Heart left ventricle (tissue), 16 donors: ENCODE data around the gene CCNY. TPM values are rescaled to one million over a fixed set of nuclear protein-coding genes. Genes with fewer than 3 reads are reported as not detected.

ENCODE experiments used
- ATAC-seq, 4 donors: fragments of 200-7000 bp; cut with Tn5 transposase; one replicate each; pipeline ENCODE4 v1.9.1; 2020 to 2022; ENCODE audit warnings: moderate library complexity in 4 of 4, mild to moderate bottlenecking in 3 of 4, moderate number of reproducible peaks in 1 of 4
- DNase-seq, 5 donors: peaks; one replicate each; pipeline ENCODE4 v3.0.0-alpha.2; 2020
- H3K27ac ChIP-seq, 12 donors: fragments of 200-600 bp; sonication (generic) in 4 of 12; one replicate each; pipeline versions ENCODE4 v1.5.0 to v1.8.0; 2016 to 2022; ENCODE audit warnings: mild to moderate bottlenecking in 2 of 12
- H3K27me3 ChIP-seq, 9 donors: fragments of 200-600 bp; sonication (generic) in 2 of 9; one replicate each; pipeline versions ENCODE4 v1.5.1 to v1.8.0; 2016 to 2022; ENCODE audit warnings: mild to moderate bottlenecking in 3 of 9
- H3K36me3 ChIP-seq, 9 donors: fragments of 200-600 bp; sonication (generic) in 2 of 9; one replicate each; pipeline versions ENCODE4 v1.5.0 to v1.8.0; 2018 to 2022; ENCODE audit warnings: mild to moderate bottlenecking in 2 of 9
- H3K4me1 ChIP-seq, 12 donors: fragments of 200-600 bp; sonication (generic) in 4 of 12; one replicate each; pipeline versions ENCODE4 v1.5.0 to v1.8.0; 2016 to 2022; ENCODE audit warnings: mild to moderate bottlenecking in 3 of 12
- H3K4me3 ChIP-seq, 12 donors: fragments of 200-600 bp; sonication (generic) in 4 of 12; one replicate each; pipeline versions ENCODE4 v1.5.0 to v1.8.0; 2017 to 2022; ENCODE audit warnings: mild to moderate bottlenecking in 9 of 12, moderate library complexity in 4 of 12
- H3K9me3 ChIP-seq, 12 donors: fragments of 200-600 bp; sonication (generic) in 4 of 12; one replicate each; pipeline versions ENCODE4 v1.5.0 to v1.8.0; 2016 to 2022; ENCODE audit warnings: mild to moderate bottlenecking in 1 of 12
- CTCF ChIP-seq, 12 donors: fragments of 200-600 bp; sonication (generic) in 4 of 12; IDR thresholded peaks; one replicate each; pipeline versions ENCODE4 v1.5.0 to v1.8.0; 2018 to 2022; ENCODE audit warnings: antibody characterized with exemption in 12 of 12, mild to moderate bottlenecking in 5 of 12
- POLR2A ChIP-seq, 2 donors: fragments of 450-650 bp; IDR thresholded peaks; one replicate each; pipeline ENCODE4 v1.6.1; 2017; ENCODE audit warnings: antibody characterized with exemption in 2 of 2, mild to moderate bottlenecking in 2 of 2, moderate library complexity in 2 of 2
- WGBS, 4 donors: extraction: QIAGEN DNeasy Blood & Tissue Kit in 2 of 4; methylation state at CpG; one replicate each; pipeline versions ENCODE4 v1.1.5 to v1.1.7; 2013 to 2018; 5-methylcytosine and 5-hydroxymethylcytosine counted together
- intact Hi-C, 10 donors: fragments of 100-400 bp; cut with DNase I; formaldehyde crosslinking; loops; one replicate each; pipeline versions ENCODE4 v1.11.1 to v1.14.2; 2022
- polyA plus RNA-seq, 2 donors: library from polyadenylated mRNA; stranded (reverse); fragments of 200-250 nt; gene quantifications; one replicate each; pipeline ENCODE4 v1.2.3, GENCODE V29; 2013
- total RNA-seq, 9 donors: library from RNA; depleted of rRNA in 2 of 9; stranded (reverse); fragments of >200 nt in 2 of 9; fragmentation: NEBNext Ultra II Directional in 3 of 9; extraction: Animal tissue kit (Norgen Biotek cat#: 25700) in 3 of 9; gene quantifications; one replicate each; pipeline versions ENCODE4 v1.1.0 to v1.2.4, GENCODE V29; 2016 to 2023
- donor health status: ischemic (EF 13 %, LVEDD 7.1; RV severe dilation, severe dysfunction).
- donor health status: healthy with polysubstance abuse.
- donor health status: DM: no; HTN: yes; CAD: no.
- donor health status: DM: no; HTN: no; CAD: no.
- donor health status: ischemic (EF 25% LVEDD 6.9; RV normal size, moderate dysfunction).
- donor health status: ischemic (EF 25% LVEDD 5.7; RV mildly dilated, moderate dysfunction).
- donor health status: healthy.
- donor health status: DM: yes; HTN: yes; CAD: no.
- donor health status: ischemic (EF 35%, LVEDD 5.7; RV mildly dilated, moderate dysfunction).
- donor health status: nonischemic (EF 11% LVEDD 7.7; RV severe dilation, severe dysfunction).
- donor health status: DM: yes; HTN: yes; CAD: no.
- donor health status: PGD.
- donor health status: ischemic (EF 29% LVEDD 5.4; RV normal size, mild dysfunction).
- donor health status: nonischemic (EF 23%, LVEDD 6.1; RV moderate dilation, normal function).

Gene CCNY
- total and polyA plus RNA-seq, 11 donors: 26.4 to 106 (median 80.7) TPM

- ATAC-seq: no peak
- WGBS, 4 donors: 82 to 89% (median 87%) methylated on average over 3 of the region's 3 CpGs
- no peaks in the 10 kb centered on the region for H3K36me3 ChIP-seq
- peaks cover 0 to 5% (median 0%) of the 10 kb centered on the region in 12 donors for H3K9me3 ChIP-seq
- intact Hi-C loops: no loop called here
- H3K27me3 ChIP-seq: no peaks in the 10 kb centered on the region
- no peak for DNase-seq
- TF ChIP-seq POLR2A (IDR thresholded peaks at IDR 0.05) (no peak), CTCF (IDR thresholded peaks at IDR 0.05) (no peak)
- peaks cover 0 to 39% (median 20%) of the 10 kb centered on the region in 12 donors for H3K4me1 ChIP-seq
- no peak overlapping the region for H3K4me3 ChIP-seq
- no peak overlapping the region for H3K27ac ChIP-seq
Measured at GRCh38 chr10:35432781-35433338, 96.6 kb downstream of the CCNY start.

- no peaks in the 10 kb centered on the region for H3K36me3 ChIP-seq
- ATAC-seq (no peak), DNase-seq (no peak)
- H3K9me3 ChIP-seq: peaks cover 0 to 16% (median 3%) of the 10 kb centered on the region in 12 donors
- 87 to 91% (median 91%) methylated on average over 7 of the region's 7 CpGs for WGBS, 4 donors
- TF ChIP-seq CTCF (IDR thresholded peaks at IDR 0.05) (no peak), POLR2A (IDR thresholded peaks at IDR 0.05) (no peak)
- intact Hi-C loops: no loop called here
- H3K4me3 ChIP-seq: no peak overlapping the region
- H3K4me1 ChIP-seq: peaks cover 0 to 35% (median 18%) of the 10 kb centered on the region in 12 donors
- no peak overlapping the region for H3K27ac ChIP-seq
- no peaks in the 10 kb centered on the region for H3K27me3 ChIP-seq
Measured at GRCh38 chr10:35433851-35434426, 97.6 kb downstream of the CCNY start.

GRCh38 chr10:35434533-35434932 lies 98.2 kb downstream of the CCNY start:
- intact Hi-C loops: no loop called here
- Histone ChIP-seq H3K4me1 (peaks cover 0 to 35% (median 18%) of the 10 kb centered on the region in 12 donors), H3K27ac (no peak overlapping the region), H3K4me3 (no peak overlapping the region), H3K9me3 (peaks cover 0 to 22% (median 8%) of the 10 kb centered on the region in 12 donors), H3K36me3 (no peaks in the 10 kb centered on the region), H3K27me3 (no peaks in the 10 kb centered on the region)
- WGBS, 4 donors: 95 to 98% (median 97%) methylated on average over 1 of the region's 1 CpG
- TF ChIP-seq POLR2A (IDR thresholded peaks at IDR 0.05): no peak
- DNase-seq (no peak), ATAC-seq (no peak)

- Histone ChIP-seq H3K4me3 (no peak overlapping the region), H3K27ac (peak overlapping the region in 1 of 12 donors; percentile 65), H3K9me3 (peaks cover 0 to 31% (median 12%) of the 10 kb centered on the region in 12 donors), H3K4me1 (peaks cover 0 to 46% (median 28%) of the 10 kb centered on the region in 12 donors), H3K27me3 (no peaks in the 10 kb centered on the region), H3K36me3 (no peaks in the 10 kb centered on the region)
- WGBS, 4 donors: 65 to 87% (median 73%) methylated on average over 4 of the region's 4 CpGs
- DNase-seq (peak in 1 of 5 donors; percentile 35), ATAC-seq (peak in 2 of 4 donors; percentile 58 to 69)
- no peak for TF ChIP-seq CTCF (IDR thresholded peaks at IDR 0.05)
- intact Hi-C loops: no loop called here
Measured at GRCh38 chr10:35435824-35436223, 99.5 kb downstream of the CCNY start.
